ENCODE results near the gene GRID2.
"Not testable (repeated sequence)": the region's sequence is repeated elsewhere in the genome, so short reads cannot be mapped to it uniquely, and the experiment has no call there.

The GRID2 gene

DNA sequence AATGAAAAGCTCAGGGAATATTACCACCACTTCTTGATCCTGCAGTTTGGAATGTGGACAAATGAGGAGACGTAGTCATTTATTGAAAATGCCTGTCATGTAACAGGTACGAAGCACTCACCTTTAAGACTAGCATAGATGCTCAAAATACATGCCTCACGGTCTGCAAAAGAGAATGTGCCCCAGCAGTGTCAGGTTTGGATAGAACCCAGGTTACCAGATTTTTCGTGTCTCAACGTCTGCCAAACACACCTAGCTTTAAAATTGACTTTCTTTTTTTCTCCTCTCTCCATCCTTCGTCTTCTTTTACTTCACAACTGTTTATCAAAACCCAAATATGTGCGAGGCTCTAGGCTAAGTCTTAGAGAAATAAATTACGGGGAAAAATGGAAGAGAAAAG, 918.0 kb downstream of the GRID2 start:
- DNase-seq = no peak

DNA sequence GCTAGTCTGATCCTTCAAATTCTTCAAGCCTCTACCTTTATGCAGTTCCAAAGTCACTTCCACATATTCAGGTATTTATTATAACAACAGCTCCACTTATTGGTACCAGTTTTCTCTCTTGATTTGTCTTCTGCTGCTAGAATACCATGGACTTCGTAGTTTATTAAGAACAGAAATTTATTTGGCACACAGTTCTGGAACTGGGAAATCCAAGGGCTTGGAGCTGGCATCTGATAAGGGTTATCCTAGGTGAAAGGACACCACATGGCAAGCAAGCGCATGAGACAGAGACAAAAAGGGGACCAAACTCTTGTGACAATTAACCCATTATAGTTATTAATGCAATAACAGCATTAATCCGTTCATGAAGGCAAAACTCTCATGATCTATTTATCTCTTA, 924.3 kb downstream of the GRID2 start:
- DNase-seq = no peak

DNA sequence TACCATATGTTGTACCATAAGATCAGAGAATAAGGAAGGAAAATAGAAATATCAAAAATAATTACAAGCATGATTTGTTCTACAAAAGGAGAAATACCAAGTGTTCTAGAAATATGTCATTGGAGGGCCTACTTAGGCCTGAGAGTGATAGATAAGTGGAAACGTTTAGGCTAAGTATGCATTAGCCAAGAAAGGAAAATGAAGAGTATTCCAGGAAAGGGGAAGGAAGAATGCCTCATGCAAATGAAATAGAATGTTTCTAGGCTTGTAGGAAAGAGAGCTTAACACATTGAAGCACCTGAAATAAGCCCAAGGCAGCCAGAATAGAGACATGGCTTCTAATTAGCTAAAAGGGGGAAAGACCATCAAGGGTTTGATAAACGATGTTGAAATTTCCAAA, 929.1 kb downstream of the GRID2 start:
- DNase-seq = no peak

DNA sequence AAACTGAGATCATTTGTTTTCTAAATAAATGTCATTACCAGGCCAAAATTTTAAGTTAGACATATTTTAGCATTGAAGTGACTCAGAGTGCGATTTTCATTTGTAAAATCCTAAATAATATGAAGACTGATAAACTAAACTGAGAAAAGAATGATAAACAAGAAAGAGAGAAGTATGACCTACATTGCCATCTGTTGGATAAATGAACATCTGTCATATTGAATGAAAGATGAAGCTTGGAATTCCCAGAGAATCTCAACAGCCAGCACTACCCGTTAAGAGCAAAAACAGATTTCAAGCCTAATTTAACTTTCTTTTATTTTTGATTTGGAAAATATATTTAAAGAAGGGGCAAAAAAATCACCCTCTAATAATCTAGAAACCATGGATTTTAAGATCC, 933.8 kb downstream of the GRID2 start:
- no peak for DNase-seq

DNA sequence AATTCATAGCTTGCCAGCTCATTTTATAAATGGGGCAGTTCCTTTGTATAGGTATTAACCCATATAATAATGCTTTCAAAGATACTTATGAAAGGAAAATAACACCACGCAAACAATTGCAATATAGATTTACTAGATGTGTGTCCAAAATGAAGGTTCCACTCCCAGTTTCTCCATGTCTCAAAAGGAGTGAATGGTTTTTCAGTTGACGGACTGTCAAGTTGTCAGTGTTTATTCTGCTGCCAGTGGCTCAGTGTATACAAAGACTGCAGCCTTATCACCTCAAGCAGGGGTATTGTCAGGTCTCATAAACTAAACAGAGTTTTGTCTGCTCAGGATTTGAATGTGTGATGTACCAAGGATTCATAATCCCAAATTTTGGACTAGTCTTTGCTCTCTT, 939.5 kb downstream of the GRID2 start:
- DNase-seq = no peak

DNA sequence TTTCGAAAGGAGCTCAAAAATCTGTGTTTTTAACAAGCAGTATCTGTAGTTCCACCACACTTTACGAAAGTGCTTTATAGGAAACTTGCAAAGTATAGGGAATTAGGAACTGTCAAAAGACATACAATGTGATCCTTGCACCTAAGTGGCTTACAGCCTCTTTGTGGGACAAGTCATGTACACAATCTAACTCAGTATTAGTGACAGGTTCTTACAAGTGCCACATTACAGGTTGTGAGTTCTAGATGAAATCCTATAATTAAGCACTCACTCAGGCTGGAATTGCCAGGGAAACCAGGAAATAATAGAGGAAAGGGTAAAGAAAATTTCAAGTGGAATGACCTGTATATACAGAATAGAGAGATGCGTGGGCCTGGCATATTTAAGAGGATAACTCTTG, 957.4 kb downstream of the GRID2 start:
- no peak for DNase-seq

DNA sequence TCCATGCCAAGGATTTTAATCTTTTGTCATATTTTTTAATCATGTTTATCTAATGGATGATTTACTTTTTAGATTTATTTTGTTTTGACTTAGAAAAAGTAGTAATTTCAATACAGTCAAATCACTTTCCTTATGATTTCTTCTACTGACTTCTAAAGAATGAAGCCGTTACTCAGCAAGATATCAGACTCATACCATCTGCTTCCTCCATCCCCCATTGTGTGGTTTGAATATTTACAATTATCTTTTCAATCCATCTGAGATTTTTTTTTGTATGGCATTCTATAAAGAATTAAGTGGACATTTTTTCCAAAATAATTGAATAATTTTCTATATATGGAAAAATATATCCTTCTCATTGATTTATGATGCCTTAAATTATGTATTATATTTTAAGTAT, 959.4 kb downstream of the GRID2 start:
- DNase-seq = no peak

DNA sequence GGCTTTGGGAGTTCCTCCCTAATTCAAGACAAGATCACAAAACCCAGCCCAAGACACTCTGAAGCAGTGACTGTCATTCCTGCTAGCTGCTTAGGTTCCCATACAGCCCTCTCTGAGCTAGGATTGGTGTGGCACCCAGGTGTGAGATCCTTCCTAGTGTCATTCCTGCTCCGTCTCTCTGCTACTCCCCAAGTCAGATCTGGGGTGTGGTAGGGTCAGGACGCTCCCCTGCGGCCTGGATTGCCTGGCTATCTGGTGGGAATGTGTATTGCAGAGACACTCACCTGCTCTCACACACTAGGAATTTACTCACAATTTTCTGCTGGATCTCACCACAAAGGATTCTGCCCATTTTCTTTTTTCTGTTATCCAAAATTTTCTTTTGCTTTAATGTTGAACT, 964.0 kb downstream of the GRID2 start:
- no peak for DNase-seq

DNA sequence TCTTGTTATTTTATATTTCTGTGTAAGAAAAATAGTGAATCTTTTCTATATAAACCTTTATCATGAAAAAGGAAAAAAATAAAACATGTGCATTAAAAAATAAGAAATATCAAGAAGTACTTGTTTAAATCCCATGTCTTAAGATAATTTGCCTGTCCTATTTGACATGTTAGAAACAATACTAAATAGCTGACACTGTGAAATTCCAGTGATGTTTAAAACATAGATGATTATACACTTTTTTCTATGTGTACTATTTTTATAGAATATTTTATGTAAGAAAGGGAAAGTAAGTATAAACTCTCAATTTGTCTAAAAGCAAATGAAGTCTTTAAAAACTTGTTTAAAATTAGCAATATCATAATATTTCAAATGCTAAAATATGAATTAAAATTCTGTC, 981.6 kb downstream of the GRID2 start:
- DNase-seq = no peak

DNA sequence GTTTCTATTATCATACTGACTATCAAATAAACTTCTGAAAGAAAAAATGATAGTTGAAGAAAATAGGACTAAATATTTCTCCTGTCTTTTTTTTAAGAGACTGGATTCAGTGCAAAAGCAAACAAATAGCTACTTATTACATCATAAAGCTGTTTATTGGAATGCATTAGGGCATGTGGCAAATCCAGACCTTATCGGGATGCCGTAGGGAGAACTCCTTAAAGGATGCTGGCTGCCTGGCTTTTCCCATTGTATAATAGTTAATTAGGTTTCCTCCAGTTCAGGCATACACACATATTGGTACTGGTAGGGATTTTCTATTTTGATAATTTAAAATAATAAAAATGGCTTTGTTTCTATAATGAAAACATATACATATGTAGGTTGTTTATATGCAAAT, 985.5 kb downstream of the GRID2 start:
- no peak for DNase-seq

DNA sequence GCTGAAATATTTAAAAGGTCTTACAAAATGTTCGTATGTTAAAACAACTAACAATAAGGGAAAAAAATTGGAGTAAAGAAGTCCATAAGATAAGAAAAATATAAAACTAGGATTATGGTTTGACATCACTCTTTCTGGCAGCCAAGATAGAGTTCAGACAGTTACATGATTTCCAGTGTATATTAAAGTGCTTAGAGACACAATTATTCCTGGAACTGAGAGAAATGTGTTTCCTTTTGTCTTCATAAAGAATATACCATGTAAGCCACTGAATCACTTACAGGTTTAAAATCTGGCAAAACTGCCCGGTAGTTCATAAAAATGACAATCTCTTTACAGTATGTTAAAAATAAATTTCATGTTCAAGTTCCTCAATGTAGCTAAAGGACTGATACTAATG, 986.1 kb downstream of the GRID2 start:
- DNase-seq = no peak

DNA sequence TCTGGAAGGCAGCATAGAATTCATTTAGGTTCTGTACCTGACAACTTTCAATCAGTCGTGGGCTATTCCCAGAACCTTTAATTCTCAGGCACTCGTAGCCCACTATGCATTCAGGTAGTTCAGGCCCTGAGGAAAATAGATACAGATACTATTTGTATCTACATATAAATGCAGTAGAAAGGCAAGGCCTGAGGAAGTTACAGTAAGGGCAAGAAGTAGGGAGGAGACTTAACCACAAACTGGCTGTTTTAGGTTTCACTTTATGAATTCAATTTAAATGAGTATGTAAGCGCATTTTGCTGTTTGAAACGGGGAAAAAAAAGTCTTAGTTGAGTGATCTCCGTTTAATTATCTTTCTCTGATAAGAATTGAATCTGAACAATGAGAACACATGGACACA, 995.4 kb downstream of the GRID2 start:
- DNase-seq = no peak

DNA sequence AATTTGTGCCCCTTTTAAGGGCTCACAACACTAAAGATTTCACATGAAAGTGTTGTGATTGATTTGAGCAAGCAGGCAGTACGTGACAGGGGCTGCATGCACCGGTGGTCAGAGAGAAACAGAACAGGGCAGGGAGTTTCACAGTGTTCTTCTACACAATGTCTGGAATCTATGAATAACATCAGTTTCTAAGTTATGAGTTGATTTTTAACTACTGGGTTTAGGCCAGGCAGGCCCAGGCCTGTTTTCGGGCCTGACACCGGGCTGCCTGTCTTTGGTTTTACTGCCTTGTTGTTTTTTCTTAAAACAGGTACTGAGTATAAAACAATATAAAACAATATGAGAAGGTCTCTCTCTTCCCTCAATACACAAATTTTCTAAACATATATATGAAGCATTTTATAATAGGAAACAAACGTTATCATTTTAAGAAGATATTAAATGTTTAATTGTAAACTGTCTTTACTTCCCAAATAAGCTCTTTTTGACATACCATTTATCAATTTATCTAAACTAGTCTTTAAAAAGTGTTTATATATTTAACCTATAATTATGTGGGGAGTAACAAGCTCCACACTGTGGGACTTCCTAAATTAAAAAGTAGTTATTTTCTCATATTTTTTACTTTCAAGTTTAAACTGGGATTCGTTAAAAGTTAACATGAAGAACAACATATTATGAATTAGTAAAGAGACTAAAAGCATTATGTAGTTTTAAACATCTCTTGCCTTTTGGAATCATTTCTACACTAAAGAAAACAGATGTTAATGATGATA, 997.2 kb downstream of the GRID2 start:
- not testable (repeated sequence) for DNase-seq

DNA sequence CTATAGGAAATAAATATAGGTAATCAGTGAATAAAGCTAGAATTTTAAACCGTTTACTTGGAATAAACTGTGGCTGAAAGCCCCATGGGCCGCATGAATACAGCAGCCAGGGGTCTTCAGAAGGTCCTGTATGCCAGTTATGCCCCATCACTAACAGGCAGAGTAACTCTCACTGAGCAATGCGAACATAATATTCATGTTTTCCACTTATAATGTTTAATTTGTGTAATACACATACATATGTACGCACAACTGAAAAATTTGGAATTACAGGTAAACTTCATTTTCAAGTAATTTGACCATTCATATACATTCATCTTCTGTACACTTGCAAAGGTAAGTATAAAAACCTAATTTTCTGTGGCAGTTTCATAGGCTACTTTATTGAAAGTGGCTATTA, 998.5 kb downstream of the GRID2 start:
- DNase-seq = no peak

DNA sequence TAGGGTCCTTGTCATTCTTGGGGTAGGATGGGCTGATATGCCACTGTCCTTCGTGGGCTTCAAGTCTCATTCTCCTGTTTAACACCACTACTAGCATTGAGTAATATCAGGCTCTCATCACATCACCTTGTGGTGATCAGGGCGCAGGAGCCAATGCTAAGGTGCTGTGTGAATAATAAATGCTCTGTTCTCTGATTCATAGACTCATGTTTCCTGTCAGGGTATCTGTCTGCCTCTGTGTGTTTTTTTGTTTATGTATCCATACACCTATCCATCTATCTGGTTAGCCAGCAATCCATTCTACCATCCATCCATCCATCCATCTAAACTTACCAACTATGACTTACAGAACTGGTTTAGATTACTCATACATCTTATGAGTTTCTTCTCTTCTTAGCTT, 999.7 kb downstream of the GRID2 start:
- DNase-seq = no peak

DNA sequence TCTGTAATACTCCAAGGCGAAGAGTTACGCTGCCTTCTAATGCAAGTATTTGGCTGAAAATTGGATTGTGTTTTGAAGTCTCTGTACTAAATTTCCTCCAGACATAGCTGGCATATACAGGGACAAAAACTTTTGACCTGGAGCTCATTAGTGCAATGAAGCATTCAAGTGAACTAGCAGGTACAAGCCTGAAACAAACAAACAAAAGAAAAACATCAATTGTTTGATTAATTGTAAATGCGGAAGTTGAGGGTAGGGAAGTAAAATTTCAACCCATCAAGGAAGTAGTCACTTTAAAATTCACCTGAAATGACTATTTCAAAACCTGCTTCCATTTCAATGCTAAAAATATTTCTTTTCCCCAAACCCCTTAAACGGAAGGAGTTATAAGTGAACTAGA, 1008.5 kb downstream of the GRID2 start:
- DNase-seq = no peak

DNA sequence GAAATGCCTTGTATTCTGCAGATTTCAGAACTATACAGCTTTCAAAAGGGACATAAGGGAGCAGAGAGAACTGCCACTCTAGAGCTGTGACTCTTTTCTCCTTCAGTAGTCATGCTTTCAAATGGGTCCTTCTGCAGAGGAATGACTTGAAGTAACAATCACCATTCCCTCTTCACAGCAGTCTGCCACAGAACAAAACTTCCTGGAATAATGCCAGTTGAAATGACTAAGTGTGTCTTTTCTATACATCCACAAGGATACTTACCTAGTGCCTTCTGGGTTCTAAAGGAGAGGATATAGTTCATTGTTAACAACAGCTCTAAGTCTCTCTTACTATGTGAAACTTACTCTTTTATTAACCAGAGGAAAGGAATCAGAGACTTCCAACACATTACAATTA, 1009.4 kb downstream of the GRID2 start:
- DNase-seq = no peak

DNA sequence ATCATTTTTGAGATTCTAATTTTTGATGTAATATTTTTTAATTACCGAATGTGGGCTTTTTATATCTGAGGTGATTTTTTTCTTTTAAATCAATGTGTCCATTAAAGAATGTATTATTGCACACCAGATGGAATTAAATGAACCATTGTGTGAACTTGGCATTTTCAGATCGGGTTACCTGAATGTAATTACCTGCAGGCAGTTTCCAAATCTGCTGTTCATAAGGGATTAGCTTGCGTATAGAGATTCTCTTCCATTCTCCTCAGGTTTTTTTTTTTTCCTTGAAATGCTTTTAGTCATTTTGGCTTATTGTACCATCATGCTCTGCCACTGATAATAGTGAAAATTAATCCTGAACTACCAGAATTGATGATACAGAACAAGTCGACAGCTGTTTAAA, 1013.3 kb downstream of the GRID2 start:
- DNase-seq = no peak

DNA sequence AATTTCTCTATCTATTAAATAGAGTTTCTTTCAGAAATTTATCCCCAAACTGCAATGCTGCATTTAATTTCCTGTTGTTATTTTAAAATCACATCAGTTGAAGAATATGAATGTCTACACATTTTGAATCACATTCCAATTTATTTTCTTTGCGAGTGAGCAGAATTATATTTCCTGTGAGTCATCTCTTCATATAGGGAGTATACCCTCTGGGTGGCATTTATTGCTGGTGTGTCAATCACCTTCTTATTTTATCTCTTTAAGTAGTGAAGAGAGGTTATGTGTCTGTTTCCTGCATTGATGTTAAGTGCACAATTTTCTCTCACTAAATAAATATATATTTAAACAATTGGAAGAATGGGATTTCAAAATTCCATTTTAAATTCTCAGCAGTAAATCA, 1013.8 kb downstream of the GRID2 start:
- DNase-seq = no peak

DNA sequence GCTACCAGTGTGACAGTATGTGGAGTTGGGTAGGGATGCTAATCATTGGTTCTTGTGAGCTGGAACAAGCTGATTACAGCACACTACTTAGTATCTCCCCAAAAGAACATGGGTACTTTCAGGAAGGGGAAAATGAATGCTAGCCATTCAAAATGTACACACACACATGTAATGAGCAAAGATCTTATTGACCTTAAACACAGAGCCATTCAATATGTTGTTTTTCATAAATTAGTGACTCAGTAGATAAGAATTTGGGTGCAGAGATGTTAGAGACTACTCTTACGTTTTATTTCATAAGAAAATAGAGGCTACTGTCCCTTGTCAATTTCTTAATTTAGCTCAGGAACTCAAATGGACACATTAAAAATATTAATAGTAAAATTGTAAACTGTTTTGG, 1015.3 kb downstream of the GRID2 start:
- DNase-seq = no peak

DNA sequence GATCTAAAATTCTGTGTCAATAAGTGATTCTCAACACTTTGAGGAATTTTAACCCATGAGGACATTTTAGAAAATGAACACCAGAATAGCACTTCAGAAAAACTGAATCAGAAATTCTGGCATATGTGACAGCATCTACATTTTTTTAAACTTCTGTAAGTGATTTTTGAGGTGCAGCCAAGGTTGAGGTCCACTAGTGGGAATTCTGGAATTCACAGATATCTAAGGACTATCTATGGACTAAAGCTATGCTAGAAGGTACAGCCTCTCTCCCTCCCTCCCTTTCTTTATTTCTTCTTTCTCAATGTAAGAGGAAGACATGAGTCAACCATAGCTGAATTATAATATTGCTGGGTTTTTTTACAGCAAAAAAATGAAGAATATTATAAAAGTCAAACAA, 1016.6 kb downstream of the GRID2 start:
- no peak for DNase-seq

DNA sequence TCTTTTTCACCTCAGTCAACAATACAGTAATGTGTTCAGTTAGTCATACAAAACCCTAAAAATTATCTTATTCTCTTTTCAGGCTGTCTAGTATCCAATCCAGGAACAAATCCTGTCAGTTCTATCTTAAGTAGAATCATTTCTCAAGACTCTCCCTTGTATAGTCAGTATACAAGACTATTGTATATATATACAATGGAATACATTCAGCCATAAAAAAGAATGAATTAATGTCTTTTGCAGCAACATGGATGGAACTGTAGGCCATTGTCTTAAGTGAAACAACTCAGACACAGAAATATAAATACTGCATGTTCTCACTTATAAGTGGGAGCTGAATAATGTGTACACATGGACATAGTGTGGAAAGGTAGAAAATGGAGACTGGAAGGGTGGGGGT, 1023.6 kb downstream of the GRID2 start:
- no peak for DNase-seq

DNA sequence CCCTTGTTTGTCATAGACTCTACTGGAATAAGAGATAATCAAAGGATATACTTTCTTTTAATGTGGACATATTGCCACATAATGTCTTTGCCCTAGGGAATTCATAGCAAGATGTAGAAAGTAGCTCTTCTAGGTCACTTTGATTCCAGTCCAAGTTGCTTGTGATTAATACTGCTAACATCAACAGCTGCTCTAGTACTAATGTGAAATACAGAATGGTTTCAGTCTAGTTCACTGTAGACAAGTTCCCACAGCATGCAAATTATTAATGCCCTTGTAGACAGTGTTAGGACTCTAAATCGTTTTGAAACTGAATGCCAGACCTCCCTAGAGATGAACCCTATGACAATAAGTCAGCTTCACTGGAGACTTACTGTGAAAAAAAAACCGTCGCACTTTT, 1030.2 kb downstream of the GRID2 start:
- DNase-seq = no peak

DNA sequence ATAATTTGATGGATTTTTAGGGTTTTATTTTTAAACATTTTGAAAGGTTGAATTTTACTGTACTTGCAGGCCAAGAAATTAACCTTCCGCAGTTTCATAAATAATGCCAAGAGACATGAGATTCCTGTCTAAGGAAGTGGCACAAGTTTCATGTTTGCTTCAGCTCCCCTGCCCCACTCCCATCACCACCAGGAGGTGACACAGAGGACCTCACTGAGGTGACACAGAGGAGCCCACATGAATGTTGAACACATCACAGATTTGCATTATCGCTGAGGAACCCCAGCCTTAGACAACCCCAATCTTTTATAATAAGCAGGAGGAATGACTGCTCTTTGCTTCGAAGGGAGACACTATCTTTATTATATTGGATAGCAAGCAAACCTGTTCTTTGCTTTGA, 1033.4 kb downstream of the GRID2 start:
- DNase-seq = no peak

DNA sequence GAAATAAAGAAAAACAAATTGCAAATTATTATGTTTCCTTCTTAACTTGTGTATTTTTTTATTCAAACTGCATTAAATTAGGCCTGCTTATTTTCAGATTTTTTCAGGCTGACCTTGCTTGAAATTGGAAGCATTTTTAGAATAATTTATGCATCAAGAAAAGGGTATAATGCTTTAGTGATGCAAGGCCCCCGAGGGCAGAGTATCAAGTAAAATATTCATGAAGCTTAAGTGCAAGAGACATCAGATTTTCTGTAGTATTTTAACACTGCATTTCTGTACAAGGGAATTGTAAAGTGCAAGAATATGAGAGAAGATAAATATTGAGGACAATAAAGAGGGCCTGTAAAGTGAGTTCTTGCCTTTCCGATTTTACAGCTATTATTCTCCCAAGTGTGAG, 1039.0 kb downstream of the GRID2 start:
- DNase-seq = no peak

DNA sequence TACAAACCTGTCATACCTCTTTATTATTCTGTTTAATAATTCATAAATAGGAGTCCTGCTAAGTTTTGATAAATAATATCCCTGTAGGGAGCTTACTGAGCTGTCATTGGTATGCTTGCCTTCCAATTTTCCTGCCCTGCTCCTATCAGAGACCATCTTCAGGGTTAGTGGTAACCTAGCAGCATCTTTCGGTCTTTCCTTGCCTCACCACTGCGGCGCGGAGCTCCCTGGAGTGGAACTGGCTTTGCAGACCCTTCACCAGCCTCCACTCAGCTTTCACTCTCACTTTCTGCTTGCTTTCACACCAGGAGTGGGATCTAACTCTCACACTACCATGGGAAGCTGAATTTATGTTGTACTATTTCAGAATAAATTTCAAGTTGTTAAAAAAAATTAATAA, 1043.1 kb downstream of the GRID2 start:
- DNase-seq = no peak

Measured in right forelimb (tissue), 1 donor.